Right ventricle myocardium superior (tissue), 1 donor: ENCODE results near the gene SETBP1. TPM values are rescaled to one million over a fixed set of nuclear protein-coding genes. Genes with fewer than 3 reads are reported as not detected.

Experiments
- ATAC-seq: fragments of 200-7000 bp; cut with Tn5 transposase; one replicate; pipeline ENCODE4 v1.9.1; 2020; ENCODE audit warnings: mild to moderate bottlenecking; ENCODE audit not compliant: poor library complexity
- DNase-seq: peaks from one replicate; pipeline ENCODE4 v3.0.0-alpha.2; 2020
- intact Hi-C: fragments of 100-400 bp; cut with DNase I; formaldehyde crosslinking; loops from one replicate; pipeline ENCODE4 v1.11.2; 2022
- total RNA-seq: library from RNA; stranded (reverse); fragmentation: NEBNext Ultra II Directional; extraction: Animal tissue kit (Norgen Biotek cat#: 25700); gene quantifications from one replicate; pipeline ENCODE4 v1.2.1, GENCODE V29; 2021
- donor health status: DM: no; HTN: yes; CAD: no; lungs with severe emphysema.

SETBP1 gene
- total RNA-seq, 1 donor from 2014 or later, result 6.3 TPM

GRCh38 chr18:44771956-44772917 is 91.5 kb downstream of the SETBP1 start:
- intact Hi-C loops, result no loop called here
- peak; percentile 68 for ATAC-seq
- DNase-seq, result peak; percentile 47

- DNase-seq (no peak), ATAC-seq (no peak)
- intact Hi-C loops, result no loop called here
These were observed 93.0 kb downstream of the SETBP1 start for GRCh38 chr18:44773640-44774155.

DNA sequence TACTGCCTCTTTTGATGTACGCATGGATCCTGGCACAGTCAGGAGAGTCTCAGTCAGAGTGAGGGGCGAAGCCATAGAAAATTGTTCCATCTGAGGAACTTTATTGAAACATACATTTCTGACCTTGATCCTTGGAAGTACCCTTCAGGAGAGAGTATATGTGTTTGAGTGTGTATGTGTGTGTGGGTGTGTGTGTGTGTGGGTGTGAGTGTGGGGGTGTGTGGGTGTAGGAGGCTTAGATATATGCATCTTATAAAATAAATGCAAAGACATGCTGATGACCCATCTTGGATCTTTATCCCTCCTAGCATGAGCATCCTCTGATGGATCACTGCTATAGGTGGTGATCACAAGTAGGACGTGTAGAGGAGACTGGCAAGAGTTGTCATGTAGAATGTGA is 93.5 kb downstream of the SETBP1 start:
- no peak for DNase-seq
- intact Hi-C loops, result no loop called here
- no peak for ATAC-seq

- intact Hi-C loops, result no loop called here
These were observed 96.9 kb downstream of the SETBP1 start for GRCh38 chr18:44777457-44778192.

GRCh38 chr18:44778788-44779187 is 98.1 kb downstream of the SETBP1 start:
- ATAC-seq (no peak), DNase-seq (no peak)
- intact Hi-C loops, result no loop called here

More at GRCh38 chr18:44777457-44778192, 96.9 kb downstream of the SETBP1 start:
- peak; percentile 61 for DNase-seq
- peak; percentile 77 for ATAC-seq

GRCh38 chr18:44779753-44780292 is 99.1 kb downstream of the SETBP1 start:
- DNase-seq (no peak), ATAC-seq (peak; percentile 23)
- intact Hi-C loops, result no loop called here

DNA sequence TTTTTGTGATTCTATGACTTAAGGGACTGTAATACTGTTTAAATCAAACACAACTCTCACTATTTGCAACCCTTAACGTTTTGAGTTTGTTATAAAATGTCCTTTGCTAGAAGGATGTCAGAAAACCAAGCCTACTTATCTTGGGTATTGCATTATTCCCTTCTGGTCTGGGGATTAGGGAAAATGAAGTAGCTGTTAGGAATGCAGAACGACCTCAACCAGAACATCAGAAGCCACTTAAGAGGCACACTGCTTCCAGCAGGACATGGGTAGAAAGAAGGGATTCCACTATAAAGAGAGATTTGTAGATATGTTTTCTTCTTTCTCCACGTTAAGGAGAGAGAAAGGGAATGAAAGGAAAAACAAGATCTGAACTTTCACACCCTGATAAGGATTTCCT is 101.2 kb downstream of the SETBP1 start:
- DNase-seq (no peak), ATAC-seq (peak; percentile 40)
- intact Hi-C loops, result no loop called here

- DNase-seq, result no peak
- ATAC-seq, result no peak
- intact Hi-C loops, result no loop called here
These were observed 101.9 kb downstream of the SETBP1 start for GRCh38 chr18:44782617-44783016.

DNA sequence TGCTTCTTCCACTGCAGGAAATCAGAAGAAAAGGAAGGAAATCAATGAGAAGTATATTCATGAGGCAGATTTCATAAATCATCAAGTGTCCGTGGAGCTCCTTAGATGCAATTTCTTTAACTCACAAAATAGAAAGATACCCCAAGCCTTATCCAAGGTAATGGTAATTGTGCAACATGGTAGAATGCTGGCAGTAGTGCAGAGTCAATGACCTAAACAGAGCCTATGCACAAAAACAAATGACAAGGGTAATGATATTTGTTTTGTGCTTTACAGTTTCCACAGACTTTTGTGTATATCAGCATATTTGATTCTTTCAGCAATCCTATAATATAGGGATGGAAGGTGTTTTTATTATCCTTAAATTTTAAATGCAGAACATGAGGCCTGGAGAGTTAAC is 102.7 kb downstream of the SETBP1 start:
- intact Hi-C loops, result no loop called here
- ATAC-seq, result no peak
- no peak for DNase-seq

GRCh38 chr18:44786257-44786656 is 105.6 kb downstream of the SETBP1 start:
- DNase-seq (no peak), ATAC-seq (no peak)
- intact Hi-C loops, result no loop called here

DNA sequence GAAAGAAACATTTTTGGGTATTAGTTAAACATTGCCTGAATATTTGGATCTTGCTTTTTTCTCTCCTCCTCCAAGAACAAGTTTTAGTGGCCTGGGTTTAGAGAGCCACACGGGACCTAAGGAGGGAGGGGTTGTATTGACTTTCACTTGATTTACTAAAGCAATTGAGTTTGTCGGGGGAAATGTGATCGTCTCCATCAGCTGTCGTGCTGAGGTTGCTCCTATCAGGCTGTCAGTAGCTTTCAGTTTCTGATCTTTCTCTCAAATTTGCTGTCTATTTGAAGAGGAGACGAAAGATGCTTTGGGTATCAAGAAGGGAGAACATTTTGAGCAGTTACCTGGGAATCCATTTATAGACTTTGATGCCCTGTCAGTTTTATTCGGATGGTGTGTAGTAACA is 106.0 kb downstream of the SETBP1 start:
- ATAC-seq (no peak), DNase-seq (no peak)
- intact Hi-C loops, result no loop called here

- intact Hi-C loops, result no loop called here
- DNase-seq, result no peak
- ATAC-seq, result no peak
These were observed 107.6 kb downstream of the SETBP1 start for GRCh38 chr18:44788334-44788733.

GRCh38 chr18:44789710-44790109 is 109.0 kb downstream of the SETBP1 start:
- intact Hi-C loops, result no loop called here

GRCh38 chr18:44790860-44791259 is 110.2 kb downstream of the SETBP1 start:
- intact Hi-C loops, result no loop called here
- no peak for ATAC-seq

More at GRCh38 chr18:44789710-44790109, 109.0 kb downstream of the SETBP1 start:
- DNase-seq (no peak), ATAC-seq (peak; percentile 33)

GRCh38 chr18:44791520-44791919 is 110.8 kb downstream of the SETBP1 start:
- no peak for DNase-seq
- intact Hi-C loops, result no loop called here
- peak; percentile 39 for ATAC-seq

More at GRCh38 chr18:44790860-44791259, 110.2 kb downstream of the SETBP1 start:
- DNase-seq, result no peak

DNA sequence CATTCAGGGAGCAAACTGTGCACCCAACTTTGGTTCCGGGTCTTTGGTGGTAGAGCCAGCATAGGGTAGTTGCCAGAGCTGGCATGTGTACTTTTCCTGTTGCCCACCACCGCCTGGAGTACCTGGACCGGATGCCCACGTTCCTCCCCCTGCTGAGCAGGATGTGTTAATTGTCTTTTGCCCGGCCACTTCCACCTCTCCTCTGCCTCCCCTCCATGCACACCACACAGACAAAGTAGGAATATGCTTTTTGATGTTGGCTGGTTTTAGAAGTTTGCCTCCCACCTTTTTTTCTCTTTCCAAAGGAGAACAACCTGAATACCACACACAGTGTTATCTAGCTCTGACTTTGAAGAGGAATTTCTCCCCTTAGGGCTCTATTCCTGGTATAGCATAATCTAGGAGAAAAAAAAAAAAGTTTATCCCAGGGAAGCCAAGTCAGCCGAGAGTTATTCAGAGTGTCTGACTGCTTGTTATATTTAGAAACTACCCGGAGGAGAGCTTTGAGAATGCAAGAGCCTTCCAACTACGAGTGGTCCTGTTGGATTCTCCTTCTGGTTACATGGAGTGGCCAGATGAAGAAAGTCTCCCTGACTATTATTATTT is 111.9 kb downstream of the SETBP1 start:
- intact Hi-C loops, result no loop called here
- ATAC-seq (peak; percentile 85), DNase-seq (no peak)

DNA sequence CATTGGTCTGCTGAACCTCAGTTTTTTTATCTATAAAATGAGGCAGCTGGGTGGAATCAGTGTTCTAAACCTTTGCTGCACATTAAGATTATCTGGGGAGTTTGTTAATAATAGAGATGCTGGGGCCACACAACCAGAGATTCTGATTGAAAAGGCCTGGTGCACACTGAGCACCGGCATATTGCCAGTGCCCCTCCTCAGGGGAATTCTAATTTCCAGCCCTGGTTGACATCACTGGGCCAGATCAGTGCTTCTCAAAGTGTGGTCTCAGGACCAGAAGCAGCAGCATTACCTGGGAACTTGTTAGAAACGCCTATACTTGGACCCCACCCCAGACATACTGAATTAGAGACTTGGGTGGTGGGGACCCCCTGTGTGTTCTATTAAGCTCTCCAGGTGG is 112.5 kb downstream of the SETBP1 start:
- ATAC-seq (no peak), DNase-seq (no peak)
- intact Hi-C loops, result no loop called here

GRCh38 chr18:44793685-44794084 is 113.0 kb downstream of the SETBP1 start:
- peak; percentile 30 for ATAC-seq
- intact Hi-C loops, result no loop called here

DNA sequence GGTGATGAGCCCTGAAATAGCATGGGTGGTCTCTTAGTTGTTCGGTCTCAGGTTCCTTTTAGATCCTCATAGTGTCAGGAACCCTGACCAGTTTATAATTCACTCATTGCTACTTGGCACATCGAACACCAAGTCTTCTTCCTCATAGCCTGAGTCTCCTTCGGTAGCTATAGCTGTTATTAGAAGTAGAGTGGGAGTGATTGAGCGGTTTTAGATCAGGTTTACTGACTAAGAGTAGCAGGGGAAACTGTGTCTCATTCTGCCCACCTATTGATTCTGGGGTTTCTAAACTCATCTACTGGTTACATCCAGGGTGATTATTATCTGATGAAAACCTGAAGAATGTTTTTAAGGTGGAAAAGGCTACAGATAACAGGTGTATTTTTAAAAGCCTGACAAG is 114.6 kb downstream of the SETBP1 start:
- intact Hi-C loops, result no loop called here
- ATAC-seq, result no peak
- no peak for DNase-seq

More at GRCh38 chr18:44793685-44794084, 113.0 kb downstream of the SETBP1 start:
- DNase-seq, result no peak
